DND-41 (cell line): Measurements from ENCODE around the gene SEPTIN3.

Experiments used
- CTCF ChIP-seq: IDR thresholded peaks from 2 replicates; pipeline ENCODE4 v1.5.1; 2012; ENCODE audit warnings: borderline replicate concordance, low read length, moderate library complexity, mild to moderate bottlenecking; ENCODE audit not compliant: poor library complexity, severe bottlenecking; ENCODE audit errors: extremely low read depth
- EZH2 ChIP-seq: IDR thresholded peaks from 3 replicates; pipeline ENCODE4 v1.6.1; 2012; ENCODE audit warnings: borderline replicate concordance, low read depth, mild to moderate bottlenecking, moderate library complexity, low read length, inconsistent platforms; ENCODE audit not compliant: severe bottlenecking

GRCh38 chr22:41925783-41926460 is 43.3 kb upstream of the SEPTIN3 start:
- TF ChIP-seq CTCF (peak; percentile 40), EZH2 (no peak)
